ENCODE data around the gene TUBA3E. TPM values are rescaled to one million over a fixed set of nuclear protein-coding genes. Genes with fewer than 3 reads are reported as not detected.

TUBA3E gene
- total and polyA plus RNA-seq, 2 of the 8 experiments (the other 6 are each of a cell fraction or from before 2014, with no cell fraction given) = not detected

DNA sequence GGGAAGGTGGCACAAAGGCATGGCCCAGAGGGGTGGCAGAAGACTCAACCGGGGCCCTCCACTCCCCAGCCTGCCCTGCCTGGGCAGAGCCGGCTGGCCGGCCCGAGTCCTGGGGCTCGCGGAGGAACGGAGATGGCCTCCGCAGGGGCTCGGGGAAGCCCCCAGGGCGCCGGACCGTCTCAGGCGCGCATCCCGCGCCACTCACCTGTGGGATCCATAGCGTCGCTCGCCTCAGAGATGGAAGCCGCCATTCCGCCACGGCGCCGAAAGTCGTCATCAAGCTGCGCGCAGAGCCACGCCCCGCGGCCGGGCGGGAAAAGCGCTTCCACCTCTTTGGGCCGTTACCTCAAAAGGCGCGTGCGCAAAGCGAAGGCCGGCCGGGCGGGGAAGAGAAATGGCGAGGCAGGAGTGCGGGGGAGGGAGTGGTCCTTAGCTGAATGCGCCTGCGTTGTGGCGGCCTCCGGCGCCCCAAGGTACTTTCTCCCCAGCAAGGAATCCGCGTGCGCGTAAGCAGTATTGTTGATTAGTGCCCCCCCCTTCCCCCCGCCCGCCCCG, 16.8 kb downstream of the TUBA3E start, which contains the start of gene SMPD4 (continued):
- TF ChIP-seq PHF8 (conservative IDR thresholded peaks at IDR 0.05; ENCODE audit: low read depth, low read length) (peak; percentile 85), SP4 (IDR thresholded peaks at IDR 0.05; ENCODE audit: low read length) (no peak; the same call in 1 of the 2 replicates), TAF7 (optimal IDR thresholded peaks at IDR 0.05; ENCODE audit: borderline replicate concordance, low read depth, low read length) (peak; percentile 79), RAD21 (IDR thresholded peaks at IDR 0.05 in 1 of 2, conservative IDR thresholded peaks at IDR 0.05 in 1 of 2; ENCODE audit: low read depth in 2 of 2, low read length in 2 of 2) (no peak), RBBP5 (IDR thresholded peaks at IDR 0.05; ENCODE audit: borderline replicate concordance, low read depth, low read length) (no peak), CHD1 (IDR thresholded peaks at IDR 0.05; ENCODE audit: low read depth, low read length) (no peak), YY1 (IDR thresholded peaks at IDR 0.05; ENCODE audit: low read depth, low read length) (peak; percentile 97), POLR2A (IDR thresholded peaks at IDR 0.05; ENCODE audit: control extremely low read depth in 1 of 2, low read depth in 2 of 2, low read length in 2 of 2) (peak; percentile 67 to 92), KDM4A (IDR thresholded peaks at IDR 0.05; ENCODE audit: low read depth, low read length, severe bottlenecking) (peak; percentile 86), RNF2 (IDR thresholded peaks at IDR 0.05; ENCODE audit: borderline replicate concordance, low read depth, low read length, missing control alignments, poor library complexity, severe bottlenecking) (no peak), EGR1 (IDR thresholded peaks at IDR 0.05; ENCODE audit: borderline replicate concordance, low read depth, low read length) (peak; percentile 83), TAF1 (IDR thresholded peaks at IDR 0.05; ENCODE audit: low read depth, low read length) (peak; percentile 90), TEAD4 (IDR thresholded peaks at IDR 0.05; ENCODE audit: low read depth, low read length) (peak; percentile 13; the same call in 1 of the 2 replicates), TBP (IDR thresholded peaks at IDR 0.05; ENCODE audit: low read depth, low read length) (peak; percentile 80), FOSL1 (IDR thresholded peaks at IDR 0.05; ENCODE audit: insufficient read depth, low read depth, low read length) (no peak), ASH2L (IDR thresholded peaks at IDR 0.05; ENCODE audit: low read length) (peak; percentile 53), SRF (IDR thresholded peaks at IDR 0.05; ENCODE audit: low read depth, low read length) (peak; percentile 61; the same call in 1 of the 2 replicates), SAP30 (IDR thresholded peaks at IDR 0.05; ENCODE audit: insufficient read depth, insufficient replicate concordance, low read length) (no peak), POLR2AphosphoS5 (IDR thresholded peaks at IDR 0.05; ENCODE audit: low read depth, low read length) (peak; percentile 76)
- TF ChIP-seq, protein P1, sequence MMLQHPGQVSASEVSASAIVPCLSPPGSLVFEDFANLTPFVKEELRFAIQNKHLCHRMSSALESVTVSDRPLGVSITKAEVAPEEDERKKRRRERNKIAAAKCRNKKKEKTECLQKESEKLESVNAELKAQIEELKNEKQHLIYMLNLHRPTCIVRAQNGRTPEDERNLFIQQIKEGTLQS (IDR thresholded peaks at IDR 0.05; ENCODE audit: insufficient read depth, low read depth, low read length) = peak; percentile 49; the same call in 1 of the 2 replicates

Data from H1 (cell line).